ACC112 (cell line): ENCODE results near the gene MAPKBP1.

Experiments
- H2AFZ ChIP-seq: fragments of 200-600 bp; sonication (generic); one replicate; pipeline ENCODE4 v1.6.0; 2017; ENCODE audit warnings: antibody characterized with exemption, low read length; ENCODE audit not compliant: unreplicated experiment
- H3K27ac ChIP-seq: fragments of 200-600 bp; sonication (generic); 2 replicates; pipeline ENCODE4 v1.5.1; 2014; ENCODE audit warnings: low read depth, mild to moderate bottlenecking, antibody characterized with exemption, low read length, moderate library complexity
- H3K27me3 ChIP-seq: fragments of 200-600 bp; sonication (generic); 2 replicates; pipeline ENCODE4 v1.6.1; 2014; ENCODE audit warnings: mild to moderate bottlenecking, antibody characterized with exemption, low read length, moderate library complexity, mixed read lengths; ENCODE audit not compliant: insufficient read depth
- H3K36me3 ChIP-seq: fragments of 200-600 bp; sonication (generic); 2 replicates; pipeline ENCODE4 v1.6.1; 2016; ENCODE audit warnings: mild to moderate bottlenecking, antibody characterized with exemption, low read length, moderate library complexity, mixed read lengths; ENCODE audit not compliant: insufficient read depth
- H3K4me1 ChIP-seq: fragments of 200-600 bp; sonication (generic); one replicate; pipeline ENCODE4 v1.6.1; 2016; ENCODE audit warnings: low read length, mixed read lengths; ENCODE audit not compliant: insufficient read depth, unreplicated experiment, control insufficient read depth
- H3K4me3 ChIP-seq: fragments of 200-600 bp; sonication (generic); 2 replicates; pipeline ENCODE4 v1.5.1; 2014; ENCODE audit warnings: mild to moderate bottlenecking, low read depth, low read length
- H3K79me2 ChIP-seq: fragments of 200-600 bp; sonication (generic); one replicate; pipeline ENCODE4 v1.6.0; 2016; ENCODE audit warnings: low read length; ENCODE audit not compliant: control insufficient read depth, unreplicated experiment, insufficient read depth

Gene MAPKBP1

GRCh38 chr15:41795996-41796856 is 21.9 kb downstream of the MAPKBP1 start:
- no peak overlapping the region for H2AFZ ChIP-seq
- H3K4me1 ChIP-seq: peaks cover 49% of the 10 kb centered on the region
- H3K79me2 ChIP-seq: peaks cover 32% of the 10 kb centered on the region
- peak overlapping the region; percentile 63 for H3K27ac ChIP-seq
- H3K36me3 ChIP-seq: peaks cover 8% of the 10 kb centered on the region; the same call in 1 of the 2 replicates
- no peaks in the 10 kb centered on the region for H3K27me3 ChIP-seq
- peak overlapping the region; percentile 35; the same call in 1 of the 2 replicates for H3K4me3 ChIP-seq

- Histone ChIP-seq H2AFZ (no peak overlapping the region), H3K79me2 (peaks cover 20% of the 10 kb centered on the region), H3K27me3 (no peaks in the 10 kb centered on the region), H3K4me3 (peak overlapping the region; percentile 35; the same call in 1 of the 2 replicates), H3K4me1 (peaks cover 43% of the 10 kb centered on the region), H3K27ac (peak overlapping the region; percentile 63), H3K36me3 (peaks cover 8% of the 10 kb centered on the region; the same call in 1 of the 2 replicates)
Measured at GRCh38 chr15:41797201-41797944, 23.1 kb downstream of the MAPKBP1 start.

- H3K27ac ChIP-seq: no peak overlapping the region
- no peak overlapping the region for H2AFZ ChIP-seq
- H3K36me3 ChIP-seq: peaks cover 8% of the 10 kb centered on the region; the same call in 1 of the 2 replicates
- no peaks in the 10 kb centered on the region for H3K27me3 ChIP-seq
- no peak overlapping the region for H3K4me3 ChIP-seq
- peaks cover 15% of the 10 kb centered on the region for H3K79me2 ChIP-seq
- H3K4me1 ChIP-seq: peaks cover 43% of the 10 kb centered on the region
Measured at GRCh38 chr15:41798607-41799487, 24.6 kb downstream of the MAPKBP1 start.

GRCh38 chr15:41799488-41799805 is 25.2 kb downstream of the MAPKBP1 start:
- Histone ChIP-seq H3K4me3 (no peak overlapping the region), H3K36me3 (peaks cover 8% of the 10 kb centered on the region; the same call in 1 of the 2 replicates), H2AFZ (no peak overlapping the region), H3K27me3 (no peaks in the 10 kb centered on the region), H3K4me1 (peaks cover 43% of the 10 kb centered on the region), H3K79me2 (peaks cover 15% of the 10 kb centered on the region), H3K27ac (no peak overlapping the region)

- Histone ChIP-seq H3K79me2 (peaks cover 13% of the 10 kb centered on the region), H3K27me3 (no peaks in the 10 kb centered on the region), H3K4me3 (no peak overlapping the region), H3K36me3 (peaks cover 8% of the 10 kb centered on the region; the same call in 1 of the 2 replicates), H3K4me1 (peaks cover 38% of the 10 kb centered on the region), H2AFZ (no peak overlapping the region), H3K27ac (no peak overlapping the region)
Measured at GRCh38 chr15:41801185-41801584, 26.9 kb downstream of the MAPKBP1 start.

GRCh38 chr15:41801850-41802455 is 27.7 kb downstream of the MAPKBP1 start:
- Histone ChIP-seq H3K27ac (peak overlapping the region; percentile 31; the same call in 1 of the 2 replicates), H2AFZ (no peak overlapping the region), H3K27me3 (no peaks in the 10 kb centered on the region), H3K4me3 (no peak overlapping the region), H3K36me3 (peaks cover 8% of the 10 kb centered on the region; the same call in 1 of the 2 replicates), H3K79me2 (peaks cover 11% of the 10 kb centered on the region), H3K4me1 (peaks cover 30% of the 10 kb centered on the region)

GRCh38 chr15:41804361-41804760 is 30.1 kb downstream of the MAPKBP1 start:
- Histone ChIP-seq H3K27me3 (no peaks in the 10 kb centered on the region), H2AFZ (no peak overlapping the region), H3K4me1 (peaks cover 19% of the 10 kb centered on the region), H3K4me3 (no peak overlapping the region), H3K27ac (no peak overlapping the region), H3K36me3 (peaks cover 8% of the 10 kb centered on the region; the same call in 1 of the 2 replicates), H3K79me2 (peaks cover 3% of the 10 kb centered on the region)

GRCh38 chr15:41804916-41805666 is 30.8 kb downstream of the MAPKBP1 start:
- Histone ChIP-seq H3K79me2 (no peaks in the 10 kb centered on the region), H2AFZ (no peak overlapping the region), H3K27ac (no peak overlapping the region), H3K4me3 (no peak overlapping the region), H3K4me1 (peaks cover 17% of the 10 kb centered on the region), H3K27me3 (no peaks in the 10 kb centered on the region), H3K36me3 (0 out of 2 replicates have a peak, but pooled peaks cover 3% of the 10 kb centered on the region)

- Histone ChIP-seq H3K27ac (no peak overlapping the region), H3K27me3 (no peaks in the 10 kb centered on the region), H3K36me3 (0 out of 2 replicates have a peak, but pooled peaks cover 3% of the 10 kb centered on the region), H3K4me3 (no peak overlapping the region), H2AFZ (no peak overlapping the region), H3K4me1 (peaks cover 17% of the 10 kb centered on the region), H3K79me2 (no peaks in the 10 kb centered on the region)
Measured at GRCh38 chr15:41805711-41806110, 31.4 kb downstream of the MAPKBP1 start.
